IPS-NIHi11 (cell line): Measurements from ENCODE around the gene GSTA5.
"Not testable (repeated sequence)": the region's sequence is repeated elsewhere in the genome, so short reads cannot be mapped to it uniquely, and the experiment has no call there.

ENCODE experiments used
- DNase-seq: peaks from one replicate; pipeline ENCODE4 v3.0.0; 2012; ENCODE audit warnings: mixed read lengths, low spot score

The GSTA5 gene

GRCh38 chr6:52840763-52841585 is at the start of gene GSTA5:
GSTA5 (minus strand) TSS chr6:52840813.
- no peak for DNase-seq

- no peak for DNase-seq
Measured at GRCh38 chr6:52890018-52890417, 49.4 kb upstream of the GSTA5 start.

GRCh38 chr6:52887910-52888524 is 47.4 kb upstream of the GSTA5 start:
- DNase-seq, result no peak

- DNase-seq, result peak; percentile 86
Measured at GRCh38 chr6:52881996-52882841, 41.6 kb upstream of the GSTA5 start.

- peak; percentile 14 for DNase-seq
Measured at GRCh38 chr6:52881662-52881995, 41.0 kb upstream of the GSTA5 start.

GRCh38 chr6:52877786-52878185 is 37.2 kb upstream of the GSTA5 start:
- DNase-seq, result no peak

- DNase-seq, result no peak
Measured at GRCh38 chr6:52877168-52877567, 36.6 kb upstream of the GSTA5 start.

- no peak for DNase-seq
Measured at GRCh38 chr6:52876056-52876787, 35.6 kb upstream of the GSTA5 start.

GRCh38 chr6:52872031-52872430 is 31.4 kb upstream of the GSTA5 start:
- DNase-seq, result no peak

GRCh38 chr6:52871621-52872020 is 31.0 kb upstream of the GSTA5 start:
- DNase-seq, result no peak

- DNase-seq, result not testable (repeated sequence)
Measured at GRCh38 chr6:52870335-52871091, 29.9 kb upstream of the GSTA5 start.

- DNase-seq, result not testable (repeated sequence)
Measured at GRCh38 chr6:52868899-52869298, 28.3 kb upstream of the GSTA5 start.

GRCh38 chr6:52868240-52868639 is 27.6 kb upstream of the GSTA5 start:
- DNase-seq, result no peak

- DNase-seq, result not testable (repeated sequence)
Measured at GRCh38 chr6:52861151-52861550, 20.5 kb upstream of the GSTA5 start.

- no peak for DNase-seq
Measured at GRCh38 chr6:52858416-52858815, 17.8 kb upstream of the GSTA5 start.

GRCh38 chr6:52856137-52856536 is 15.5 kb upstream of the GSTA5 start:
- DNase-seq, result not testable (repeated sequence)

GRCh38 chr6:52849137-52849536 is 8.5 kb upstream of the GSTA5 start:
- no peak for DNase-seq

- DNase-seq, result no peak
Measured at GRCh38 chr6:52846002-52846401, 5.4 kb upstream of the GSTA5 start.

GRCh38 chr6:52843605-52844004 is 3.0 kb upstream of the GSTA5 start:
- no peak for DNase-seq

GRCh38 chr6:52839124-52840055 is 1.2 kb downstream of the GSTA5 start:
- DNase-seq, result peak; percentile 81
